GM18526 (cell line): Measurements from ENCODE around the gene MAK.

Experiments used
- POLR2A ChIP-seq: IDR thresholded peaks from 3 replicates; pipeline ENCODE4 v1.6.1; 2011; ENCODE audit not compliant: insufficient read length; ENCODE audit errors: extremely low read depth

The MAK gene

DNA sequence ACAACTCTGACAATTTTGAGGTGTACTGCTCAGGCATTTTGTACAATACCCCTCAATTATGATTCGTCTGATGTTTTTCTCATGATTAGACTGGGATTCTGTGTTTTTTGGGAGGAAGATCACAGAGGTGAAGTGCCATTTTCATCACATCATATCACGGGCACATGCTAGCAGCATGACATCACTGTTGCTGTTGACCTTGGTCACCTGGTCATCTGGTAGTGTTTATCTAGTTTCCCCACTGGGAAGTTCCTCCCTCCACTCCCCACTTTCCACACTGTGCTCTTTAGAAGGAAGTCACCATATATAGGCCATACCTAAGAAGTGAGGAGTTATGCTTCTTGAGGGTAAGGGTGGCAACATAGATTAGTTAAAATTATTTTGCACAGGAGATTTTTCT lies 22.7 kb upstream of the MAK start:
- no peak for TF ChIP-seq POLR2A

DNA sequence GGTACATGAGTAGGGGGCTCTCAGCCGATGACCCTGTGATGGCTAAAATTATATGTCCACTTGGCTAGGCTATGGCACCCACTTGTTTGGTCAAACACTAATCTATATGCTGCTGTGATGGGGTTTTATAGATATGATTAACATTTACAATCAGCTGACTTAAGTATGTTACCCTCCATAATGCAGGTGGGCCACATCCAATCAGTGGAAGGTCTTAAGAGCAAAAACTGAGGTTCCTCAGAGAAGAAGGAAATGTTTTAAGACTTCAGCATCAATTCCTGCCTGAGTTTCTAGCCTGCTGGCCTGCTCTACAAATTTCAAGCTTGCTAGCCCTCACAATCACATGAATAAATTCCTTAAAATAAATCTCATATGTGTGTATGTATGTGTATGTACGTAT lies 18.9 kb upstream of the MAK start:
- TF ChIP-seq POLR2A: no peak

DNA sequence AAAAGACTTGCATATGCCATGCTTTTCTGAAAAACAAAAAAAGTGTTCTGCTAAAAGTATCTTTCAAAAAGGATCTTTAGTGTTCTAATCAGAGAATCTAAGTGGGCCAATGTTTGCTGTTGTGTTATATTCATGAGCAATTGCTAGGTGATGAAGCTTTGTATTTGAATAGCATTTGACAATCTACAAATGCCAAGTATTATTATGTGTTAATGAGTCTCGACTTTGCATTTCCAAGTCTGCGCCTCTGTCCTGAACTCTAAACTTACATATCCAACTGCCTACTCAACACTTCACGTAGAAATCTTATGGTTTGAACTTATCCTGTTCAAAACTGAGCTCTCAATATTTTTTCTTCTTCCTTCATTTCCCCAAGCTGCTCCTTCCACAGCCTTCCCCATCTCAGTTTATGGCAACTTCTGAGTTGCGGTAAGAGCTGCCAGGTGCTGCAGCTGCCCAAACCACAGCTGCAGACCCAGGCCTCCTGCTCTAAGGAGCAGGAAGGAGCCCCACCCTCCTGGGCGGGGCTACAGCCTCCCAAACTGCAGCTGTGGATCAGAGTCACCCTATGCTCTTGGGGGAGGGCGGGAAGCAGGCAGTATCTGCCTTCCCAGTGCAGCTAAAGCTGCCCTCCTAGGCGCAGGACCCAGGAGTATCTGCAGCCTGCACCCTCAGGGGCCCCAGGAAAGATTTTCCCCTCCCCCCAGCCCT lies 16.7 kb upstream of the MAK start:
- TF ChIP-seq POLR2A: no peak

DNA sequence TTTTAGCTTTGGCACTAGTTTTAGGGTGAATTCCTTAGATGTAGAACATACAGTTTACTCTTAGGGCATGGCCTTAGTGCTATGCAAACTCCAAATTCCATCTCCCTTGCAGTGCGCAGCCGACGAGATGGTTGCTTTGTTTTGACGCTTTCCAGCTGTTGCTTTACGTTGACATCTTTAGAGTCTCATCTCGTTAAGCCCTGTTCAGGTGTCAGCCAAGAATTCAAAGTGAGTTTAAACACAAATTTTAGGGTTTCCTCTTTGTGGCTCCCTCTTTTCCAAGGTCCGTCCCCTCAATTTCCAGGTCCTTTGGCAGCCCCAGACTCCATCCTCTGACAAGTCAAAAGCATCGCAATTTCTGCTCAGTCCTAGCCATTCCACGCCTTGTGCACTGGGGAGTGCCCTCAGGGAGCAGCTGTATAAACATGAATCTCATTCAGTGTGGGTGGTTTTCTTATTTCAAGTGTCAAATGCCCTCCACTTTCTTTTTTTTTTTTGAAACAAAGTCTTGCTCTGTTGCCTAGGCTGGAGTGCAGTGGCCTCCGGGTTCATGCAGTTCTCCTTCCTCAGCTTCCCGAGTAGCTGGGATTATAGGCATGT lies 14.1 kb upstream of the MAK start:
- TF ChIP-seq POLR2A: no peak

DNA sequence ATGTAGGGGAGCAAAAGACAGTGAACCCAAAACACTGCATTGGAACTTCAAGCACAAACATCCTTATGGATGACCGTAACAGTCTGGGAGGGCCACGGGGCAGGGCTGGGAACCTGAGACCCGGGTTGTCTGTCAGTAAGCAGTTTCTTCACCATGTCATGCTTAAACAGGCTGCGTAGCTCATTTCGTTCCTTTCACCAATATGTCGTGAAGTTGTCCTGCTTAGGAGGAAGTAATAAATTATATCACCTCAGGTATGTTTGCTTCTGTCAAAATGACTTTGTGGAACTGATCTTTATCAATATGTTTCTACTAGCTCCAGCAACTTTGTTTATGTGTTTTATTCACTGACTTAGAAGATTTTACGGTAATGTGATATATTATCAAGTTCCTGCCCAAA lies 12.4 kb upstream of the MAK start:
- no peak for TF ChIP-seq POLR2A

DNA sequence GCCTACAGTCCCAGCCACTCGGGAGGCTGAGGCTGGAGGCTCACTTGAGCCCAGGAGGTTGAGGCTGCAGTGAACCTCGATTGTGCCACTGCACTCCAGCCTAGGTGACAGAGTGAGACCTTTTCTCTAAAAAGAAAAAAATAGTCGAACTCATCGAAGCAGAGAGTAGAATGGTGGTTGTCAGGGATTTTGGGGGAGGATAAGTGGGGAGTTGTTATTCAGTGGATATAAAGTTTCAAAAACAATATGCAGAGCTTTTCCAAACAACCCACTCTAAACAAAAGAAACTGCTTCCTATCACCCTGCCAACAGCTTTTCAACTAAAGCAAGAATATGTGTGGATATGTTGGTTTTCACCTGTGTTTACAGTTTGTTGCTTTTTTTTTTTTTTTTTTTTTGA lies 11.6 kb upstream of the MAK start:
- TF ChIP-seq POLR2A: no peak

DNA sequence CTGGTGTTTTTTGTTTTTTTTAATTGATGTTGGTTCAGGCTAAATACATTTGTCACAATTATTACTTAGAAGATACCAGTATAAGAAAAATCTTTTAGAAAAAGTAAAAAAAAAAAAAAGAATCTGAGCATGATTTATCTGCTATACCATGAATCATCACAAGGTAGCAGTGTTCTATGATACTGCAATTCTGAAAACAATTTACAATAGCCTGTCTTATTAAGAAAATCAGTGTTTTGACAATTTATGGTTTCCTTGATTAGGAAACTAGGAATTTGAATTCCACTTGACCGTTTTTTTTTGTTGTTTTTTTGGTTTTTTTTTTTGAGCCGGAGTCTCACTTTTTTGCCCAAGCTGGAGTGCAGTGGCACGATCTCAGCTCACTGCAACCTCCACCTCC lies 9.3 kb upstream of the MAK start:
- TF ChIP-seq POLR2A: no peak

DNA sequence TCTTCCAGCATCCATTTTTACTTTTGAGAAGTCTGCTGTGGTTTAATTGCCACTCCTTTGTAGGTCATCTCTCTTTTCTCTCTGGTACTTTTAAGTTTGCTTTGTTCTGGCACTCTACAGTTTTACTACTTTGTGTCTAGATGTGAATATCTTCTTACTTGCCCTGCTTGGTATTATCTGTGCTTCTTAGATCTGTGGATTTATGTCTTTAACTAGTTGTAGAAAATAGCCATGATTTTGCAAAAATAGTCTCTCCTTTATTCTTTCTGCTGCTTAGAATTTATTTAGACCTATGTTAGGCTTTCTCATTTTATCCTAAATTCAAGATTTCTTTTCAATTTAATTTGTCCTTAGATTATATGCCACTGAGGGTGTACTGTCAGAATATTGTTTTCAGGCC lies 5.2 kb upstream of the MAK start:
- TF ChIP-seq POLR2A: no peak

DNA sequence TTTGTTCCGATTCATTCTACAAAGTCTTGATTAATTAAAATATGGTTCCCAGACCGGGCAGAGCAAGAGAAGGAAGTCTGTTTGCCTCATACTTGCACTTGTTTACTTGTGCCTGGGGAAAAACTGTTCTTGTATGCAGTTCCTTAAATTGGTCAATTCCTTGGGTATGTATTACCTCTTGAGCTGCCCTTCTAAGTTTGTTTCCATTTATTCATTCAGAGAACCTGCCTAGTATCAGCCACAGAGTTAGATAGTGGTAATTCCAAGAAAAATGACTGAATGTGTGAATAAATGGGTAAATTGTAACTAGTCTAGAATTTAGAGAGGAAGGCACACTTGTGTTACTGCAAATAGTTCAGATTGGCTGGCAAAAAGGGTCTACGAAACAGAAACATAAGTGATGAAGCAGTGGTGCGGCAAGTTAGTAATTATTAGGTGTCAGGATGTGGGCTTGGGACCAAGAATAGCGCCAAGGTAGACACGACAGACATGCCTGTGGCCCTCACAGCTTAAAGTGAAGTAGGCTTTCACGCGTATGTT lies 525 bp upstream of the MAK start:
- TF ChIP-seq POLR2A: no peak

DNA sequence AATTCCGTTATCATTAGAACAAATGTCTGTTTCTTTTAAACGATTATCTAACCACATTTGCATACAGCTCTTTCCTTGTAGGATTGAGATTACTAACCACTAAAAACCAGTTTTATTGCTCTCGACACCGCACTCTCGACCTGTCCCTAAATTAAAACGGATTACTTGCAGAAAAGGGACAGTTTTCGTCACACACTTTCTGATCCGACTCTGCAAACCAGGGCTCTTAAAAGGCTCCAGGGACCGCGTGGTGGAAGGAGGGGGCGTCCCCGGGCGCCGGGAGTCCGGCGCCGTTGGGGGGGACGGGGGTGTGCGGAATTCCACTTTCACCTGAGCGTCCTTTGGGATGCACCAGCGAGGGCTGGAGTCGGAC lies 731 bp downstream of the MAK start:
- no peak for TF ChIP-seq POLR2A

DNA sequence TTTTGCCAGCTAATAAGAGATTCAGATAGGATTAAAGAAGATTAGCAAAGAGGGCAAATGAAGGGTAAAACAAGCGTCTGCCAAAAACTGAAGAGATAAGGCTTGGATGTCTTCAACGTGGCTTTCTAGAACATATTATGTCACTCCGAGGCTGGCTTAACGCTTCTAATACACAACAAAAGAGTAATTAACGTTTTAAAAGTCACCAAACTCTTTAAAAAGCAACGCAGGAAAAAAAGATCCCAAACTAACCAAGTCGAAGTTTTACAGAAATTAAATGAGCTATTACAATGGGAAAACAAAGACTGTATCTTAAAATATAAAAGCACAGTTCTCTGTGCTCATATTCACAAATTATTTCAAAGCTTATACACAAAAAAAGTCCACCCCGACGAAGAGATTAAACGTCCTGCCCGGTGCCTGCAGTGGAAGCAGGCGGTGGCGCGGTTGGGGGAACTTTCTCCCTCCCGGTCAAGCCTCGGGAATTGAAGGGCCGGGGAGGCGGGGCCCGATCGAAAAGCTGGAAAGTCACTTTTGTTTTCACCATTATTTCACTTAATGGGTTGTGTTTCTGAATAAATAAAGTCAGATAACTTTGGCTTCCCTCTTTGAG lies 1.2 kb downstream of the MAK start:
- no peak for TF ChIP-seq POLR2A

DNA sequence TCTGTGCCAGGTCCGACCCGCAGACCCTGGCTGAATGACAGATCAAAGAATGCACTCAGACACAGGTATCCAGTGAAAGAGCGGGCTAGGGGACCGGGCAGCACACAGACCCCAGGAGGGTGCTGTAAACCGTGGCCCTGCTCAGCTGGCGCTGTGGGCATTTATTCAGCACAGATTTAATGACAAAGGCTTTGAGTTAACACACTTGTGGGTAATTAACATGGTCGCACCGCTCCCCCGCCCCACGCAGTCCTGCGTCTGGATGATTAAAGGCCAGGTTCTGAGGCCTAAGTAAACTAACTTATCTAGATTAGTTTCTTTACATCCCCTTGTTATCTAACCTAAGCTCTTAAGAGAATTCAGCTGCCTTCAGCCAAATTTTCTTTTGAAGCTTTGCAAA lies 3.5 kb downstream of the MAK start:
- no peak for TF ChIP-seq POLR2A

DNA sequence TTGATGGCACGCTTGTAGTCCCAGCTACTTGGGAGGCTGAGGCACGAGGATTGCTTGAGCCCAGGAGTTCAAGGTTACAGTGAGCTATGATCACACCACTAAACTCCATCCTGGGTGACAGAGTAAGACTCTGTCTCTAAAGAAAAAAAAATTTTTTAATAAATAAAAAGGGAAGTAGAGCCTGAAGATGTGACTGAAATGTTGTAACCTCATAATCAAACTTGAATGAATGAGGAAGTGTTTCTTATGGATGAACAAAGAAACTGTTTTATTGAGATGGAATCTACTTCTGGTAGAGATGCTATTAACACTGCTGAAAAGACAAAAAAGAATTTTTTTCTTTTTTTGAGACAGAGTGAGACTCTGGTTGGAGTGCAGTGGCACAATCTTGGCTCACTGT lies 6.7 kb downstream of the MAK start:
- no peak for TF ChIP-seq POLR2A

DNA sequence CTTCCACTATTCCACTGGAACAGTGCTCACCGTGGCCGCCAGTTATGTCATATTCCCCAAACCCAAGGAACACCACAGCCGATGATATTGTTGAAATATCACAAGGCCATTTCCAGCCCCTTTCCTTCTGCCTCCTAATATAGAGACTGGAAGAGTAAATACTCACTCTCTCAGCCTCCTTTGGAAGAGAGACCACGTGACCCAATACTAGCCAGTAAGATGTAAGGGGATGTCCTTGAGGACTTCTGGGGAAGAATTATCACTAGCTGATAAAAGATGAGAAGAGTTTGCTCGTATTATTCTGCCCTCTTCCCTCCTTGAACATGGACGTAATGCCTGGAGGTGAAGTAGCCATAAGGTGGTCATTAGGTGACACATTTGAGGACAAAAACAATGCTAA lies 13.5 kb downstream of the MAK start:
- no peak for TF ChIP-seq POLR2A

DNA sequence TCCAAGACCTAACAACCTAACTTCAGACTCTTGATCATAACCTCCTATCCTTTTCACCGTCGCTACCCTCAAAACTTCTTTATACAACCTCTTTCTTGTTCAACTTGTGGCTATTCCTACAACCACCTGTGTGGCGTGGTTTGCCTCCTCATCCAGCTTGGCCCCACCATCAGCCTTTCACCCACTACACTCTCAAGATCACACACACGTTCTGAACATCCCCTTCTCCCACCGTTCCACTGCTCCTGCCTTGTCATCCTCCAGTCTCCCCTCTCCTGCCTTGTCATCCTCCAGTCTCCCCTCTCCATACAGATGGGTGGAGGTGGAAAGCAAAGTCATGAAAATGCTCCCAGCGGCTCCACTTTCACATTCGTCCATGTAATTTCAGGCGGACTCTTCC lies 14.0 kb downstream of the MAK start:
- no peak for TF ChIP-seq POLR2A

DNA sequence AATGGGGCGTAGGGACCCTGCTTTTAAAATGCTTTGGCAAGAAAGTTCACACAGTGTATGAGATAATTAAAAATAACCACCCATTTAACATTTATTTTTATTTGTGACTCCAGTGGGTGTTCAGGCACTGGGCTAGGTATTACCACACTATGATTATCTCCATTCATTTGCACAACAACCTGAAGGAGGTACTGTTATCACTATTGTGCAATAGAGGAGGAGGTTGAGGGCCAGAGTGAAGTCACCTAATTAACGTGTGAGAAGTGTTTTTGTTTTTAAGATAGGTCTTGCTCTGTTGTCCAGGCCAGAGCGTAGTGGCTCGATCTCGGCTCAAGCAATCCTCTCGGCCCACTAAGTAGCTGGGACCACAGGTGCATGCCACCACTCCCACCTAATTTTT lies 29.2 kb downstream of the MAK start:
- TF ChIP-seq POLR2A: no peak
